SKM-1 (cell line): ENCODE measurements around the gene DCANP1.

Source experiments
- DNase-seq: peaks from one replicate; lab custom pipeline; 2025; ENCODE audit not compliant: unreplicated experiment; lab: John Stamatoyannopoulos, UW

Gene DCANP1

DNA sequence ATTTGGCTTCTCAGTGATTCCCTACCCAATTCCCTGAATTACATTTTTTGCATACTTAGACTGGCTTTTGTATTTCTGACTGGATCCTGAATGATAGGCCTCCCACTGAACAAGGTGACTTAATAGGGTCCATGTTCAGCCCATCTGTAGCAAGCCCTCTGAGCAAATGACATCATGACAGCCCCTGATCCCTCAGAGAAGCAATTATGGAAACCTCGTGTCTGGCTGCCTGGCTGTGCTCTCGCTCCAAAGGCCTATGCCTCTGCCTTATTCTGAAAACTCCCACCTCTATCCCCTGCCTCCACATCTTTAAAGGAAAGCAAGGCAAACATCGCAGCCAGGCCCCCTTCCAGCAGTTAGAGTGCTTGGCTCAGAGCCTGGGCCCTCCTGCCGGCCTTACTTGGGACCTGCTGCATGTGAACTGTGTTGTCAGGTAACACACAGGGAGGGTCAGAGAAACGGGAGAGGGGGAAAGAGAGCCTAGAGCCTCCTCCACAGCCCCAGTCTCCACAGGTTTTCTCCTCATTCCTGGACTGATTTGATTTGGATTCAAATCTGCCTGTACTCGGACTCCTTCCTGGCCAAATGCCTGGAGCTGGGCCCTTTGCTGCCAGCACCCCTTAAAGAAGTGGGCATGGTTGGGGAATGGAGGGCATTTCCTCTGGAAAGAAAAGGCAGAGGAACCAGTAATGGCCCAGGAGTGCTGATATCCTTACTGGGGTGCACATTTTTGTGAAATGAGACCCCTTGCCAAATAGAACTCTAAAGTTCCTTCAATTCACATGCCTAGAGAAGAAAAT, 3.8 kb downstream of the DCANP1 start:
- no peak for DNase-seq

GRCh38 chr5:135442431-135443160, 4.6 kb downstream of the DCANP1 start:
- no peak for DNase-seq

- DNase-seq: no peak
Measured at GRCh38 chr5:135441919-135442318, 5.2 kb downstream of the DCANP1 start.

GRCh38 chr5:135441350-135441831, 5.8 kb downstream of the DCANP1 start:
- DNase-seq: no peak

DNA sequence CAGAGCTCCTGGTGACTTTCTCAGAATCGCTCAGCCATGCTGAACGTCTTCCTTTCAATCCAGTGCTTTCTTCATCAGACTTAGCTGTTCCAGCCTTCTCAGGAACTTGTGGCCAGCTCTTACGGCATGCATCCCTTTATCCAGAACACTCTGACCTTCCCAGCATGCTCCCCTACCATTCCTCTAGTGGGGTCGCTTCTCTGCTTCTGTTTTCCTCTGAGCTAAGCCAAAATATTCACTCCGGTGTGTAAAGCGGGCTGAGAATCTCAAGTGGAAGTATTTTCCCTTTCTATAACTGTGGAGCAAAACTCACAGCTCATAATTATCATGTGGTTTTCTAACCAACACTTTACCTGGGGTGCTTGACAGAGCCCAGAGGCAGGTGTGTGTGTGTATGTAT, 6.2 kb downstream of the DCANP1 start:
- DNase-seq: no peak

DNA sequence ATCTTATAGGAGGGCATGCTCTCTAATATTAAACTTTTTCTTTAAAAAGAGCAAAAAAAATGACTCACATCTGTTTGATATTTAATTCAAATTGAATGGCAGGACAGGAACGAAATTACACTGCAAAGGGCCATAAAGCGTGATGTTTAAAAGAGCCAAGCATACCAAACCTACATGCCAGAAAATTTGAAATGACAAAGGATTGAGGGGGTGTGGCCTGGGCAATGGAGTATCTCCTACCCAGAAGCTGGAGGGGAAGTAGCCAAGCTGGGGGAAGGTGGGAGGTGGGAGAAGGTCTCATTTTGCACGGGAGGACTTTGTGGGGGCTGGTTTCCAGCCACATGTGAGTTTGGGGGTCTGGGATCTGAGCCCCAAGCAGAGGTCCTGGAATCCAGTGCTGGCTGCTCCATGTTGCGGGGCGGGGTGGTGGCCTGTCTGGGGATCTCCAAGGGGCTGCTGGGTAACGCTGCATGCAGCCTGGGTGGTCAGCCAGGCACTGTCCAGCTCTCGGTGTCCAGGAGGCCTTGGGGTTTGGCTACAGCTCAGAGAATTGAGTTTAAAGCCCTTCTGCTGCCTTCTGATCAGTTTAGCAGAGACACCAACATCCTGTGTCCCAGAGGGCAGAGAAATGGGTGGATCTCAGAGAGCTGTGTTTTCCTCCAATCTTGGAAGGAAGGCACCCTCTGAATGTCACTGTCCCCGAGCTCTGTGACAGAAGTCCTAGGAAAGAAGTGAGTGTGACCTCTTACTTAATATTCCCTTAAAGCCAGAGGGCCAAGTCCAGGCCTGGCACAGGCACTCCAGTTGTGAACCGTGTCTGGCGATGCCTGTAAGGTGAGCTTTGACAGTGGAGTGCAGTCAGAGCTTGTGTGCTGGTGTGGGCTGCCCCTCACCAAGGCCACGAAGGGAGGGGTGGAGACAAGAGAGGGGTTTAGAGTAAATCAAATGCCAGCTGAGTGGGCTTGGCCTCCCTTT, 7.6 kb downstream of the DCANP1 start:
- DNase-seq: no peak

DNA sequence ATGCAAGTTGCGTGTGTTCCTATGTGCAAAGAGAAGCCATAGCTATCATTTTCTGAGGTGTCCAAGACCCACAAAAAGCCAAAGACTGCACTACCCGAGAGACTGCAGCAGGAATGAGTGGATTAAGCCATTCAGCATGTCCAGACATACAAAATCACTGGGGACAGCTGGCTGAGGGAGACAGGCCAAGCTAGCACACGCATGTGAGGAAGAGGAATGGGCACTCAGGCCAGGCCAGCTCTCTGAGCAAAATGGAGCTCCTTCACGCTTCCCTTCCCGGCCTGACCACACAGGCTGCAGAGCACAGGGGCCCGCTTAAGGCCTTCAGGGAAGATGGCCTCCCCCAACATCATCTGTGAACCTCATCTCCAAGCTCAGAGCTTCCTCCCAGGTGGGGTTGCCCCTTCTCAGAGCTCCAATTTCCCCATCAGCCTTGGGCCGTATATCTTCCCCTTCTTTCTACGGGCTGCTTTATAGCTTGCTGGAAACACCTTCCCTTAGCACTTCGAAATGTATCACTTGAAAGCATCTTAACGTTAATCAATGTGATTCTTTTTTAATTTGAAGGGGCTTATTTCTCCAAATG, 8.4 kb downstream of the DCANP1 start:
- DNase-seq: no peak

DNA sequence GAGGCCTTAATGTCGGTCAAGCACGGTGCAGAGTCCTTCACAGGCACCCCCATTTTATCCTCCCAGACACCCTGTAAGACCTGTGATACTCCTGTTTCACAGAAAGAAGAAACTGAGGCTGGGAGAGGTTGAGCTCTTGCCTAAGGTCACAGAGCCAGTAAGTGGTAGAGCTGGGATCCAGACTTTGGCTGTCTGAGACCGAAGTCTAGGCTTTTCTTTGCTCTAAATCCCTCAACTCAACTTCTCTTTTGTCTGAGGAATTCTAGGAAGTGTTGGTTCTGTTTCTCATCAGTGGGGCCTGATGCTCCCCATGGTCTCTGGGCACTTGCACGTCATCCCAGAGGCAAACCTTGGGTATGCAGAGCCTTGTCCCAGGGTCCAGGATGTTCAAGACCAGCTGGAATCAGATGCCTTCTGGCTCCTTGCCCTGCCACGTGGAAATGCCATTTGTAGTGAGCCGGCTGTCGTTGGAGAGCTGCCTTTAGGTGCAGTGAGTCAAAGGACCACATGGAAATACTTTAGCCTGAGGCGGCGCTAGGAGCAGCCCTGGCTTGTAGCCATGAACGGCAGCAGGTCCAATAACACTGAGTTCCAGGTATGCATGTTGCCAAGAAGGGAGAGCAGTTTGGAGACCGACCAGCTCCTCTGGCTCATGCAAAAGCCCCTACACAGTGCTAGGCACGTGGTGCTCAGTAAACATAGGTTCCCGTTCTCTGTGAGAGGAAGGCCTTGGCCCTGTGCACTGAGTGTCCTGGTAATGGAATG, 9.2 kb downstream of the DCANP1 start:
- no peak for DNase-seq

DNA sequence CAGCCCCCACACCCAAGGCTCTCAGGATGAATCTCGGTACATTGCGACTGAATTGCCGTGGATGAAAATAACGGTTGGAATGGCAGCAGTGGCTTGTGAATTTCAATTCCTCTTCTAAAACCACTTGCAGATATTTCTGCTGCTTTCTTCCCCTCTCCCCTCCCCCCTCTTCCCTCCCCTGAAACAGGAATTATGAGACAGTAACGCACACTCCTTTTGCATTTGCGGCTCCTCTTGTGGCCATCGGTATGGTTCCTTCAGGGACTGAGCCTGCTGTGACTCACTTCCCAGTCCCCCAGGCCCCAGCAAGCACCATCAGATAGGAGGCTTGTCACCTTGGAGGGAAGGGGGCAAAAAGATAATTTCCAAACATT, 9.7 kb downstream of the DCANP1 start:
- peak; percentile 86 for DNase-seq

DNA sequence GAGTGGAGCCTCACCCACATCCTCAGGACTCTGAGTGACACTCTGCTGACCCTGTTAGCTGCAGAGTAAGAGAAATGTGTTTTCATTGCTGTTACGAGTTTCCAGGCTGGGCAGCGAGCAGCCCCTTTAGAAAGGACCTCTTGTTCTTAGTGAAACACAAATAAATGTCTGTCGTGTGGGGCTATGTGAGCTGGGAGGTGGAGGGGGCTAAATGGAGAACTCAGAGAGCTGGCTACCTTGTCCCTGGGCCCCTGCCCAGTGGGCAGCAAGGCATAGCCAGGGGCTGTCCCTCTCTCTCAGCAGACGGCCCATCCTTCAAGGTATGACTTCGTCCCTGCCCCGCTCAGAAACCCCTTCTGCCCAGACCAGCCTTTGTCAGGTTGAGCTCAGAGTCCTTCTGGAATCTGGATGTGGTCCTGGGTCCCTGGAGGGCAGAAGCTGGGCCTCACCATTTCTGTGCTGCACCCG, 10.2 kb downstream of the DCANP1 start:
- no peak for DNase-seq

DNA sequence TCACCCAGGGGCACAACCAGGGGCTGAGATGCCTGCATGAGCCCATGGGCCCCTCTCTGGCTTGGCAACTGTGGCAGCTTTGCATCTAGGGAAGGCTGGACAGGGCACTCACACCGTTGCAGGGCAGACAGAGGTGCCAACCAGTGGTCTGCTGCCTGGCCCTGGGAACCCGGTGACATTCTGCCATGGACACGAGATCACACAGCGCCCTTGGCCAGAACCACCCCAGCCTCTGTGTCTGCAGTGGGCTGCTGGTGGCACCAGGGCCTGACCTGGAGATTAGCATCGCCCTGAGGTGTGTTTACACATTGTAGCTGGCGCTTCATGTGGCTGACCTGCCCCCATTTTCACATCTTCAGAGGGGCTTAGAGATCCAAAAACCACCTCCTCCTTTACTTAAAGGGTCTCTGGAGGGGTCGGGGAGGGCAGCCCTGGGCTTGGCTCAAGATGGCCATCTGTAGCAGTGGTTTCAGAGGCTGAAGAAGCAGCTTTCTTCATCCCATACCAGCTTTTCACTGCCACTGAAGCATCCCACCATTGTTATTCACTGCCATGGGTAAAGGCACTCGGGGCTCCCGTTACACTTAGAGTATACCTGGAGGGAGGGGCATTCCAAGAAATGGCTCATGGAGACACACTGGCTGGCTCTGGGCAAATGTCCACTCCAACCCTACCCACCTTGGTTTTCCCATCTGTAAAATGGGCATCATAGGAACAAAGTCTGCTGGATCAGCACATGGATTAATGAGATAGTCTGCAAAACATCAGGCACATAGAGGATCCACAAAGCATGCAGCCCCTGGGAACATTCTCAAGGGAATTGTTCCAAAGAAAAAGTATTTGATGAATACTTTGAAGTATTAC, 11.4 kb downstream of the DCANP1 start:
- no peak for DNase-seq

DNA sequence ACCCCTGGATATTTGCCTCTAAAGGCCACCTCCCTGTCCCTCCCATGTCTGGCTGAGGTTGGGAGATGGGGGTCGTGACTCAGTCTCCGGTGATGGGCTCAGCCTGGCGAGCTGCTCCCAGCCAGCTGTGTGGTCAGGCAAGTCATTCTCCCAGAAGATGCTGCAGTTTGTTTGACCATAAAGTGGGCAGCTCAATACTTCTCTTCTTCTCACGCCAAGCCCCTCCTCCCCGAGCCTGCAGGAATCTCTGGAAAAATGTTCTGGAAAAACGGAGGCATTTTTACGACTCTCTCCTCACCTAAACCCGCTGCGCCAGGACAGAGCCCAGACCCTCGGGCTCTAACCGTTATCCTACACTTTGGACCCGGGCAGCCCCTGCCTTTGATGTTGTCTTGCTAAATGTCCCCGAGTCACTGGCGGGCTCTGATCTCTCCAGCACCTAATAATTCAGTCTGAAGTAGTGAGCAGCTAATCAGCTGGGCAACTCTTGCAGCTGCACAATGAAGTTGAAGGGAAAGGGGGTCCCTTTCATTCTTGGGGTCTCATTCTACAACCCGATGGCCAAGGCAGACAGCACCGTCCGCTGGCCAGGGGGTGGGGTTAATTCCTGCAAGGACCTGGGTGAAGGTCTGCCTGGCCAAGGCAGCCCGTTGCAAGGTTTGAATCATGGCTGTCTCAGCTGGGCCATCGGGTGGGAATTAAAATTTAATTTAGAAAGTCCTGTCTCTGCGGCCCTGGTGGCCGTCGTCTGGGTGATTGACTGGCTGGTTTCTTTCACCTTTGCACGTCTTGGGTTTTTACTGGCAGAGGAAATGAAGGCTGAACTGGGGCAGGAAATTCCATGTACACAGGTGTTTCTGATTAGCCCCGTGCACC, 12.3 kb downstream of the DCANP1 start:
- no peak for DNase-seq

GRCh38 chr5:135433681-135434426, 13.3 kb downstream of the DCANP1 start:
- DNase-seq: peak; percentile 40

GRCh38 chr5:135432113-135432512, 15.0 kb downstream of the DCANP1 start:
- no peak for DNase-seq

DNA sequence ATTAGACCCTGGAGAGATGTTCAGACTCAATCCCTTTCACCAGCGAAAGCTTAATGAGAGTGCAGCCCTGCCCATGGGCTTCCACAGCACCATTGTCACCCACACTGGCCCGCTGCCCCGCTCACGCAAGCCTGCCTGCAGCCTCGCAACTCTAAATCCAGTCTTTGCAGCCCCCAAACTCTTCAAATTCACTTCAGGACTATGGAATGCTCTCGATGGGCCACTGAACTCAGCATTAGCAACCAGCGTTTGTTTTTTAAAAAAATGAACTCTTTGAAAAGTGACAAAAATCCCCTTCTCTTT, 17.1 kb downstream of the DCANP1 start:
- DNase-seq: no peak

DNA sequence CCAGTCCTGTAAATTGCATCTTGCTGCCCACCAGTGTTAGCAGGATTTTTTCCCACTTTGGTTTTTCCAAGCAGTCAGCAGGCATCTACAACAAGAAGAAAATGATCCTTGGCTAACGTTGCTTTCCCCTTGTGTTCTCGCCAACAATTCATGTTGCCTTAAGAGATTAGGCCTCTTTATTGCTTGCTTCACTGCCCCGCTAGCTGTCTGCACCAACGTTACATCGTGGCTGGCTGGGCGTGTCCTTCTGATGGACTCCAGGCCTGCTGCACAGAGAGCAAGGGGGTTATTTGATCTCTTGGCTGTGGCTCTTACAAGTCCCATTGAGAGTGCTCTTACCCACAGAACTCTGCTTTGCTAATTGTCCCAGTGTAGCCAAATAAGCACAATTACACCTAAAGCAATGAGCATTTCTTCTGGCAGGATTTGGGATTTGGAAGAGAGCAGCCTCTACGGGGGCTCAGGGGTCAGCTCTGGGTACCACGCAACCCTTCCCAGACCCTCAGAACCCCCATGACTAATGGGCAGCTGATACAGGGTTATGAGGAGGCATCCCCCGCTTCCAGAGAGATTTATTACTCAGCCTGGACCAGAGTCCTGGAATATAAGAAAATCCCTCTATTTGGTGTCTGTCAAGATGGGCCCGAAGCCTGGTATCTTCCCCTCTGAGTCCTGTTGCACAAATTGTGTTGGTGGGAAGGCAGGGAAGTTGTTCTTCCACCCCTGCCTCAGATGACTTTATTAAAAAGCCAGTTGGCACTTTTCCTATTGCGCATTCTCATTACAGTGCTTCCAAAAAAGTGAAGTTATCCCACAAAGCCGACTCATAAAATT, 17.6 kb downstream of the DCANP1 start:
- DNase-seq: no peak

GRCh38 chr5:135428586-135428985, 18.6 kb downstream of the DCANP1 start:
- DNase-seq: no peak
